Activated CD8-positive, alpha-beta T cell treated with anti-CD3 and anti-CD28 coated beads for 36 hours (primary cell): ENCODE results near the gene HK3. TPM values are rescaled to one million over a fixed set of nuclear protein-coding genes. Genes with fewer than 3 reads are reported as not detected.

ENCODE experiments used
- ATAC-seq: fragments of 200-7000 bp; cut with Tn5 transposase; one replicate; pipeline ENCODE4 v1.10.0; 2021; ENCODE audit warnings: mild to moderate bottlenecking, moderate library complexity
- CTCF ChIA-PET: fragments of 350-600 bp; sonication (Branson Sonifier 250); formaldehyde crosslinking; loops from one replicate; lab custom pipeline; 2021; ENCODE audit warnings: antibody characterized with exemption; lab: Charles Lee
- POLR2A ChIA-PET: fragments of 350-600 bp; sonication (Branson Sonifier 250); formaldehyde crosslinking; loops from one replicate; lab custom pipeline; 2021; ENCODE audit warnings: antibody characterized with exemption; lab: Charles Lee
- DNase-seq: peaks from one replicate; pipeline ENCODE4 v3.0.0-alpha.2; 2020
- H3K27ac Mint-ChIP-seq: one replicate; pipeline ENCODE4 v1.8.0; 2021; ENCODE audit warnings: mild to moderate bottlenecking, mixed read lengths
- H3K27me3 Mint-ChIP-seq: one replicate; pipeline ENCODE4 v1.8.0; 2021; ENCODE audit warnings: mixed read lengths
- H3K36me3 Mint-ChIP-seq: one replicate; pipeline ENCODE4 v1.8.0; 2021; ENCODE audit warnings: low read depth, mixed read lengths
- H3K4me1 Mint-ChIP-seq: one replicate; pipeline ENCODE4 v1.8.0; 2021; ENCODE audit warnings: low read depth, mixed read lengths
- H3K4me3 Mint-ChIP-seq: one replicate; pipeline ENCODE4 v1.8.0; 2021; ENCODE audit warnings: mild to moderate bottlenecking, moderate library complexity, mixed read lengths
- H3K9me3 Mint-ChIP-seq: one replicate; pipeline ENCODE4 v1.8.0; 2021; ENCODE audit warnings: mixed read lengths
- intact Hi-C: fragments of 100-400 bp; cut with micrococcal nuclease; formaldehyde crosslinking; loops from one replicate; pipeline ENCODE4 v1.10.0; 2022
- total RNA-seq, 2 experiments: library from RNA; stranded (reverse); gene quantifications; one replicate each; pipeline ENCODE4 v1.2.3, GENCODE V29; 2021
- TF ChIP-seq, protein P1 (sequence below): fragments of 200-600 bp; IDR thresholded peaks from one replicate; pipeline ENCODE4 v1.8.0; 2022; ENCODE audit warnings: antibody characterized with exemption, mild to moderate bottlenecking

Gene HK3
- total RNA-seq, 2 experiments from 2014 or later = not detected

DNA sequence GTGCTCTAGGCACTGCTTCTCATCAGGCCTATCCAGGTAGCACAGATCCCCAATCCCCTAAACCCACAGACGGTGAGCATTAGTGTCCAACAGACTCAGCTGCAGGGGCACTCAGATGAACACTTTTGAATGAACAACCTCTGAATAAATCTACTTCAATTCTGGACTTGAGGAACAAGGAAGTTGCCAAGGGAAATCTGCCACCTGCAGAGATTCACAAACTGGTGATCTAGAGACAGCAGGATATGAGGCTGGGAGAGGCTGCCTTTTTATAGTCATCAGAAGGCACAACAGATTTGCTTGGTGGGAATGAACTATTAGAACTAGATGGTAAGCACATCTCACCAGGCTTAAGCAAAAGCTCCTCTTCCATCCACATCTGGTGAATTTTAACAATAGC is 7.0 kb upstream of the HK3 start:
- DNase-seq (no peak), ATAC-seq (no peak)
- Mint-ChIP-seq H3K4me3 (no peak overlapping the region), H3K36me3 (peaks cover 40% of the 10 kb centered on the region), H3K9me3 (no peaks in the 10 kb centered on the region), H3K4me1 (peaks cover 24% of the 10 kb centered on the region), H3K27ac (no peak overlapping the region), H3K27me3 (no peaks in the 10 kb centered on the region)
- TF ChIP-seq, protein P1, sequence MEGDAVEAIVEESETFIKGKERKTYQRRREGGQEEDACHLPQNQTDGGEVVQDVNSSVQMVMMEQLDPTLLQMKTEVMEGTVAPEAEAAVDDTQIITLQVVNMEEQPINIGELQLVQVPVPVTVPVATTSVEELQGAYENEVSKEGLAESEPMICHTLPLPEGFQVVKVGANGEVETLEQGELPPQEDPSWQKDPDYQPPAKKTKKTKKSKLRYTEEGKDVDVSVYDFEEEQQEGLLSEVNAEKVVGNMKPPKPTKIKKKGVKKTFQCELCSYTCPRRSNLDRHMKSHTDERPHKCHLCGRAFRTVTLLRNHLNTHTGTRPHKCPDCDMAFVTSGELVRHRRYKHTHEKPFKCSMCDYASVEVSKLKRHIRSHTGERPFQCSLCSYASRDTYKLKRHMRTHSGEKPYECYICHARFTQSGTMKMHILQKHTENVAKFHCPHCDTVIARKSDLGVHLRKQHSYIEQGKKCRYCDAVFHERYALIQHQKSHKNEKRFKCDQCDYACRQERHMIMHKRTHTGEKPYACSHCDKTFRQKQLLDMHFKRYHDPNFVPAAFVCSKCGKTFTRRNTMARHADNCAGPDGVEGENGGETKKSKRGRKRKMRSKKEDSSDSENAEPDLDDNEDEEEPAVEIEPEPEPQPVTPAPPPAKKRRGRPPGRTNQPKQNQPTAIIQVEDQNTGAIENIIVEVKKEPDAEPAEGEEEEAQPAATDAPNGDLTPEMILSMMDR = no peak
- ChIA-PET CTCF (no interaction called here), POLR2A (no interaction called here)
- intact Hi-C loops = no loop called here

DNA sequence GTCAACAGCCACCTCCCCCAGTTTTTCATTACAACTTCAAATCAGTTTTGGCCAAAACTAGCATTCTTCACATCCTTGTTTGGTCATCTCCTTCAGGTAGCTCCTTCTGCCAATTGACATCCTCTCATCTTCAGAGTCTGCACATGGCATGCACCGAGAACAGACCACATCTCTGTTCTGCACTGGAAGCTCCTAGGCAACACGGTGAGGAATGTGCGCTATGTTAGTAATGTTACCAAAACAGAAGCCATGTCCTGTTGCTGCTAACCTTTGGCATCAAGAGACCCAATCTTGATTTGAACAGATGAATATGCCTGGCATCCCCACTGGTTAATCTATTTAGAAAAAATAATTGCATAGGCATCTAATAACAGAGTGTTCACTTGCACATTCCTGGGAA is 5.1 kb upstream of the HK3 start:
- Mint-ChIP-seq H3K9me3 (no peaks in the 10 kb centered on the region), H3K4me3 (no peak overlapping the region), H3K27ac (peak overlapping the region; percentile 37), H3K27me3 (no peaks in the 10 kb centered on the region), H3K4me1 (peaks cover 23% of the 10 kb centered on the region), H3K36me3 (peaks cover 42% of the 10 kb centered on the region)
- no peak for DNase-seq
- TF ChIP-seq, protein P1 = no peak
- ChIA-PET POLR2A (no interaction called here), CTCF (interaction anchor here (1.5 kb wide), 1 partner anchor 210 kb away, joined by 4 read pairs; no protein-coding TSS in a partner anchor)
- intact Hi-C loops = no loop called here
- ATAC-seq = no peak

DNA sequence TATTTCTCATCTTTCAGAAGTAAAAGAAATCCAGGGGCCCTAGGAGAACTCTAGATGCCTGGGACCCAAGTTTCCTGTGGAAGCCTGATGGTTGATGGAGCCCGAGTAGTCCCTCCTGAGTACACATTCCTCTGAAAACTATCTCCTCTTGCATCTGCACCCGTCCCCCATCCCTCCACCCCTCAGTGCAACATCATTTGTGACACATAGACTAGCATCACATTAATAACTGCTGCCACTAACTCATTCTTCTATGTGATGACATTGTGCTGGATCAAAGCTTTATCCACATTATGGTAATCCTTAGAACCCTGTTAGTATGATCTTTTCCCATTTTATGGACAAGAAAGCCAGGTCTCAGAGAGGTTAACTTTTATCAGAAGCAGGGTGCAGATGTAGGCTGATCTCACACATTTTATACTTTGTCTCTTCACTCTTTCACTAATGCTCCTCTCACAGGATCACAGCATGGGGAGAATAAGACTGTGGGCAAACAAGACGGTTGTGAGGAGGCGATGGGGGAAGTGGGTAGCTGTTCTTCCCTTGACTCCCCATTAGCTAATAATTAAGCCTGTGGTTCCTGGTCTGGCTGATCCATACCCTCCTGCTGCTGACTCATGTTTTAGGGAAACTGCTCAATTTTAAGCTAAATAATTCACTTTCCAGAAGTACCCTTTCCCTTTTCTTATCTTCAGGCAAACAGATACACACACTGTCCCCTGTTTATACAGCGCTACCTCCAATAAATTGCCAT is 3.9 kb upstream of the HK3 start:
- no peak for ATAC-seq

GRCh38 chr5:176902102-176902814 is 3.1 kb upstream of the HK3 start:
- Mint-ChIP-seq H3K9me3 (no peaks in the 10 kb centered on the region), H3K4me3 (no peak overlapping the region), H3K4me1 (peaks cover 25% of the 10 kb centered on the region), H3K27me3 (no peaks in the 10 kb centered on the region), H3K27ac (peak overlapping the region; percentile 83), H3K36me3 (peaks cover 36% of the 10 kb centered on the region)
- ATAC-seq (no peak), DNase-seq (no peak)
- TF ChIP-seq, protein P1 = no peak
- intact Hi-C loops = no loop called here
- POLR2A ChIA-PET = interaction anchor here (1.0 kb wide), 1 partner anchor 9 kb away, joined by 3 read pairs; no protein-coding TSS in a partner anchor
- CTCF ChIA-PET = interaction anchor here (1.1 to 2.1 kb wide), 4 partner anchors 10 to 243 kb away, joined by 3 to 13 read pairs (median 4); no protein-coding TSS in a partner anchor

More for the DNA sequence above, 3.9 kb upstream of the HK3 start:
- peaks cover 40% of the 10 kb centered on the region for H3K36me3 Mint-ChIP-seq
- DNase-seq = no peak
- peaks cover 25% of the 10 kb centered on the region for H3K4me1 Mint-ChIP-seq
- ChIA-PET POLR2A (no interaction called here), CTCF (interaction anchor here (1.5 to 2.1 kb wide), 3 partner anchors 56 to 242 kb away, joined by 4 to 13 read pairs (median 4); no protein-coding TSS in a partner anchor)
- TF ChIP-seq, protein P1 = no peak
- H3K9me3 Mint-ChIP-seq = no peaks in the 10 kb centered on the region
- no peak overlapping the region for H3K4me3 Mint-ChIP-seq
- H3K27me3 Mint-ChIP-seq = no peaks in the 10 kb centered on the region
- H3K27ac Mint-ChIP-seq = peak overlapping the region; percentile 39
- intact Hi-C loops = no loop called here
